DMS 273 treated with DMSO at 0.1 percent for 48 hours (cell line): ENCODE measurements around the gene GEMIN4.
"Not testable (repeated sequence)": the region's sequence is repeated elsewhere in the genome, so short reads cannot be mapped to it uniquely, and the experiment has no call there.

Experiments used
- DNase-seq: peaks from one replicate; lab custom pipeline; 2025; lab: John Stamatoyannopoulos, UW

The GEMIN4 gene

GRCh38 chr17:778096-778495 lies 26.0 kb upstream of the GEMIN4 start:
- DNase-seq: no peak

DNA sequence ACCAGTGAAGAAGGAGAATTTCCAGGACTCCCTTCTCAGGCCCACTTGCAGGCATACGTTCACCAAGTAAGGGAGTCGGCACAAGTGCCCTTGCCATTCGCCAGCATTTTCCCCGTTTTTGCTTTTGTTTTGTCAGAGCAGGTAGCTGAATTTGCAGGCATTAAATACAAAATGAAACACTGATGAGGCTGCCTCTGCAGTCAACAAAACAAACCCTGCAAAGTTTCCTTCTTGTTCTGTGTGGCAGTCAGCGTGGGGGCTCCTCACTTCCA lies 22.2 kb upstream of the GEMIN4 start:
- no peak for DNase-seq

DNA sequence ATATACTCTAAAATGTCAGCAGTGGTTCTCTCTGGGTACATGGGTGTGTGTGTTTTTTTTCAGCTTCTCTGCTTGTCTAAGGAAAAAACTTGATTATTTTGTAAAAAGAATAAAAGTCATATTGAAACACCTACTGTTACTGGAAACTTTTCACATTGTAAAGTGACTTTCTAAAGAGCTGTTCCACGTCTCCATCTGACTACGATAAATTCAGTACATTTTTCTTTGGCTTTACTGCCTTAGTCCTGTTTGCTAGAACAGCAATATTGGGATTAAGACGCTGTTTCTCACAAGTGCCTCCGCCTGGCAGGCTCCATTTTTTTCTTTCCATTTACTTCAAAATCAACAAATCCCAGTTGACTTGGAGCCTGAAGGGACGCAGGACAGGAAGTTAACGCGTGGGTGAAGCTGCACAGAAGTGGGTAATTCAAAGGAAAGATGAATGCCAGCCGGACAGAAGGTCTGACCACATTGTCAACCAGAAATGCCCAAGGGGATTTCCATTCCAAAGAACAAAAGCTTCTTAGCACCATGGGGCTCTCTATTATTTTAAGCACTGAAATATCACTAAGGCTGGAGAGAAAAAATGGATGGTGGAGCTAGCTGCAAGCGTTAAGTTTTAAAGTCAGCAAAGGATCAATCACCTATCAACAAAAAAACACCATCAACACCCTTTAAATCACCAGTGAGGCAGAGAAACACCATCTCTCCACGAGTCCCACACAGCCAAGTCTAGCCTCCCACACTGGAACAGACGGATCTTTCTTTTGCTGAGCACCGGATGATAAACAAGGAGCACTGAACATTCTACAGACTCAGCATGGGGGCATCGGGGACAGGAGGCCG lies 21.6 kb upstream of the GEMIN4 start:
- no peak for DNase-seq

GRCh38 chr17:773016-773415 lies 21.0 kb upstream of the GEMIN4 start:
- DNase-seq: no peak

DNA sequence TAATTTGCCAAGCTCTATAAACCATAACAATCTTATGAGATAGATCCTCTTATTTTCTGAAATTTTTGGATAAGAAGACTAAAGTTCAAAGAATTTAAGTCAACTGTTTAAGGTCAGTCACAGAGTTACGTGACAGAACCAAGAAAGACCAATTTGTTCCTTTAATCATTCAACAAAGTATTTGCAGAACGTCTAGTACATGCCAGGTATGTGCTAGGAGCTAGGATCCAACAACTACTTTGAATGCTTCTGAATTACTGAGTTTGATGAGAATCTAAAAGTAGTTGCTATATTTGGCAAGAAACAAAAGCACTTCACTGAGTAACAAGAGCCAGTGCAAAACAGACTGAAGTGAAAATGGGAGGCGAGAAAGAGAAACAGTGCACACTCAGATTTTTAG lies 15.0 kb upstream of the GEMIN4 start:
- DNase-seq: no peak

- DNase-seq: no peak
Observed at GRCh38 chr17:760371-760770, 8.3 kb upstream of the GEMIN4 start.

DNA sequence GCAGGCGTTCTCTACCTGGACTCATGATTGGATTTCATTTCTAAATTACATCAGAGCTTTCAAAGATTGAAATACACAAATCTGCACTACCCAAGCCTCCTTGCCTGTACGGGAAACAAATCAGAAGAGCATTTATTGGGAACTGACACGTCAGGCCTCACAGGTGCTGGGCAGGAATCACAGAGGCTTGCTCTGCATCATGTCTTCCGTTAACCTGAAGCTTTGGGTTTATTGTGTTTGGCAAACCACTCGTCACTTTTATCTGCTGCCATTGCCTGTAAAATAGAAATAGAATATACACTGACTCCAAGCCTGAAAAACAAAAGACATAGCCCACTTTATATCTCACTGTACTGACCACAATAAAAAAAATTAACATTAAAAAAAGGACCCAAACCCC lies 7.9 kb upstream of the GEMIN4 start:
- no peak for DNase-seq

DNA sequence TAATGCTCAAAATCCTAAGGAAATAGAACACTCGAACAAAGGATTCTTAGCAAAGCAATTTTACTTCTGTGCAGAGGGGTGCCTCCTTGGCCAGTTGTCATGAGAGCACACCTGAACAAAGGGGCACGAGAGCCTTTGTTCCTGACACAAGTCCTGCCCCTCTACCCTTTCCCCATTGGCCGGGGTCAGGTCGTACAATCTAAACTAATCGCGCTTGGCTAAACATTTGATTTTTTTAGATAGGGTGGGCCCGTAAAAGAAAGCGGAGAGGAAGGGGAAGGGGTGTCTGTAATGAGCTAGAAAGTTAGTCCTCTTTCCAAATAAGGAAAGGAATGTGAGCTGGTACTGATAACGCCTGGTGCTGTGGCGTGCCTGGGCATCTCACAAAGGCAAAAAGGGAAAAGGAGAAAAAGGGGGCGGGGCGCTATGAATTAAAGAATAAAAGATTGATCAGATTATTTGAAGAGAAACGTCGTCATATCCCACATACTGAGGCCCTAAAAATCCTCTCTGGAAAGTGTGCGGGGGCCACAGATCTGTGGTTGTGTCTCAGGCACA lies 4.0 kb upstream of the GEMIN4 start:
- DNase-seq: not testable (repeated sequence)

DNA sequence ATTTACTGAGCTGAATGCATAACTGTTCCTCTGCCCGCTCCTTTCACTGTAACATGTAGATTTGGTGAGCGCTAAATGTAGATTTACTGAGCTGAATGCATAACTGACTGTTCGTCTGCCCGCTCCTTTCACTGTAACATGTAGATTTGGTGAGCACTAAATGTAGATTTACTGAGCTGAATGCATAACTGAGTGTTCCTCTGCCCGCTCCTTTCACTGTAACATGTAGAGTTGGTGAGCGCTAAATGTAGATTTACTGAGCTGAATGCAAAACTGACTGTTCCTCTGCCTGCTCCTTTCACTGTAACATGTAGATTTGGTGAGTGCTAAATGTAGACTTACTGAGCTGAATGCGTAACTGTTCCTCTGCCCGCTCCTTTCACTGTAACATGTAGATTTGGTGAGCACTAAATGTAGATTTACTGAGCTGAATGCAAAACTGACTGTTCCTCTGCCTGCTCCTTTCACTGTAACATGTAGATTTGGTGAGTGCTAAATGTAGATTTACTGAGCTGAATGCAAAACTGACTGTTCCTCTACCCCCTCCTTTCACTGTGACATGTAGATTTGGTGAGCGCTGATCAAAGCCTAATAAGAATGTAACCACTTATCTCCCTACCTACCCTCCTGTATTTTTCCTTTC lies 3.4 kb upstream of the GEMIN4 start:
- not testable (repeated sequence) for DNase-seq

DNA sequence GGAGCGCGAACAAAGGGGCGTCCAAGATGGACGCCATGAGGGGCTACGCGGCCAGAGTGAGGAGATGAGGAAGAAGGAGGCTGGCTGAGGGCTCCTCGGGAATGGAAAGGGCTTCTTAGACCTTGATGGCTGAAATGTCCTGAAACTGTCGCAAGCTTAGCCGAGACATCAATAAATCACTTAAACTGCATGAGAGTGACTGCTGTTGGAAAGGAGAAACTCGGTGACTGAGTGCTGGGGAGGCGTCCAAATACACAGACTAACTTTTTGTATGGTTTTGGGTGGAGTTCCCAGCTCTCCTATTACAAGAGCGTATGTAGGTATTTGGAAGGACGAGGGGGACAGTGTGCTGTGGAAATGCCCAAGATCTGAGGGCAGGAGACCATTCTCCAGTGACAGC lies 1.4 kb upstream of the GEMIN4 start:
- no peak for DNase-seq

- DNase-seq: no peak
Observed at GRCh38 chr17:752620-753219, 656 bp upstream of the GEMIN4 start.

GRCh38 chr17:751269-752001 lies 629 bp downstream of the GEMIN4 start:
- DNase-seq: no peak

- no peak for DNase-seq
Observed at GRCh38 chr17:750431-751037, 1.5 kb downstream of the GEMIN4 start.

DNA sequence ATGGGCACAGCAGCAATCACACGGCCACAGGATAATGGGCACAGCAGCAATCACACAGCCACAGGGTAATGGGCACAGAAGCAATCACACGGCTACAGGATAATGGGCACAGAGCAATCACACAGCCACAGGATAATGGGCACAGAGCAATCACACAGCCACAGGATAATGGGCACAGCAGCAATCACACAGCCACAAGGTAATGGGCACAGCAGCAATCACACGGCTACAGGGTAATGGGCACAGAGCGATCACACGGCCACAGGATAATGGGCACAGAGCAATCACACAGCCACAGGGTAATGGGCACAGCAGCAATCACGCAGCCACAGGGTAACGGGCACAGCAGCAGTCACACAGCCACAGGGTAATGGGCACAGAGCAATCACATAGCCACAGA lies 2.7 kb downstream of the GEMIN4 start:
- DNase-seq: not testable (repeated sequence)

GRCh38 chr17:748604-749003 lies 3.5 kb downstream of the GEMIN4 start:
- DNase-seq: not testable (repeated sequence)

DNA sequence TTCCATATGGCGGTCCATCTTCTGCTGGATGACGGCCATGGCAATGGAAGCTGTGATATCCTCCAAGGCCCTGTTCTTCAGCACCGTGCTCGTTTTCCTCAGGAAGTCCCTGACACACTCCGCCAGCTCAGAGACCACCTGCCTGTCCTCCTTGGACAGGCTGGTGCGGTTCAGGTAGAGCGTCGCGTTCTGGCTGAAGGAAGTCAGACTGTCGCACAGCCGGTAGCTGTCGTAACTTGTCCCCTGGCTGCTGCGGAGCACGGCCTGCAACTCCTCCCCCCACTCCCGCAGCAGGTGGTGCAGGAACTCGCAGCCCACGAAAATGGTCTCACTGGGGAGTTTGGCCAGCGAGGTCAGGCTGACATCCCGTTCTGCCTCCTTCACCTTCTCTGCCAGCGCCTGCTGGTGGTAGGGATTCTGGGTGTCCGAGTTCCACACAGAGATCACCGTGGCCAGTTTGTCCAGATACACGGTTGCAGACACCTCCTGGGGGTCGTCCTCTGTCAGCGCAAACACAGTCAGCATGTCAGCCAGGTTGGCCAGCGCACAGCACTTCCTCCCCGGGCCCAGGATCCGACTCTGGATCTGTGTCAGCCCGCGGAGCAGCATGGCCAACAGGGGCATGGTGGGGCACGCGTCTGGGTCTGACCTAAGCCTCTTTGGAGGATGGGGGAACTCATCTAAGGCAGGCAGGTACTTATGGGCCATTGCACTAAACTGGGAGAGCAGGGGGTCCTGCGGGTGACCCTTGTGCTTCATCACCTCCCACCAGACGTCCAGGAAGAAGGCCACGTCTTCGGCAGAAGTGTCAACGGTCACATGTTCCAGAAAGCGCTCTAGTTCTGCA lies 5.1 kb downstream of the GEMIN4 start:
- DNase-seq: no peak

GRCh38 chr17:746181-746580 lies 5.9 kb downstream of the GEMIN4 start:
- no peak for DNase-seq

- no peak for DNase-seq
Observed at GRCh38 chr17:745406-745805, 6.7 kb downstream of the GEMIN4 start.

DNA sequence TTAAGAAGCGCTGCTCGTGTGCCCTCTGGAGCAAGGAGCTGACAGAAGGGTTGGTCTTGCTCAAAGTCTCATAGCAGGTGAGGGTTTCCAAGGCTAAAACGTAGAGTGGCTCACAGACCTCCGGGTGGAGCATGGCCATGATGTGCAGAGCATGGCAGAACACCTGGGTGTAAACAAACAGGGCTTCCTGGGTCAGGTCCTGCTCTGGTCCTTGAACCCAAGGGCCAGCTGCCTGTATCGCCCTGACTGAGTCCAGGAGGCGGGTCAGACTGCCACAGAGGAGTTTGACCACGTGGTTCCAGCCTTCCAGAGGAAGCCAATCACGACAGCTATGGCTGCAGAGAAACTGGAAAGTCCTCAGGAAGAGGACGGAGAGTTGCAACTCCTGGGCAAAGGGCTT lies 7.1 kb downstream of the GEMIN4 start:
- no peak for DNase-seq

DNA sequence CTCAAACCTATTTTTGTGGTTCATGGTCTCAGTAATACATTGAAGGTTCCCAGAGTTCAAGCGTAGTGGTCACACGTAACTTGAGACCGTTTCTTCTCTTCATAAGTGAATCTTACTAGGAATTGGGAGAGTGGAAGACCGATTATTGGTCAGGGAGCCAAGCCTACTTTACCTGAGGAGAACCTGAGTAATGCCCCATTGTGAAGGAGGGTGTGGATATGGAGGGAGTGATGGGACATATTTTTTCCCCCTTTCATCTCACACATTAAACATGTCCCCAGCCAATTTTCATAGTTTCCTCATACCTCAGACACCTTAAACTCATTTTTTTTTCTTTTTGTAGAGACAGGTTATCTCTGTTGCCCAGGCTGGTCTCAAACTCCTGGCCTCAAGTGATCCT lies 8.9 kb downstream of the GEMIN4 start:
- DNase-seq: no peak

DNA sequence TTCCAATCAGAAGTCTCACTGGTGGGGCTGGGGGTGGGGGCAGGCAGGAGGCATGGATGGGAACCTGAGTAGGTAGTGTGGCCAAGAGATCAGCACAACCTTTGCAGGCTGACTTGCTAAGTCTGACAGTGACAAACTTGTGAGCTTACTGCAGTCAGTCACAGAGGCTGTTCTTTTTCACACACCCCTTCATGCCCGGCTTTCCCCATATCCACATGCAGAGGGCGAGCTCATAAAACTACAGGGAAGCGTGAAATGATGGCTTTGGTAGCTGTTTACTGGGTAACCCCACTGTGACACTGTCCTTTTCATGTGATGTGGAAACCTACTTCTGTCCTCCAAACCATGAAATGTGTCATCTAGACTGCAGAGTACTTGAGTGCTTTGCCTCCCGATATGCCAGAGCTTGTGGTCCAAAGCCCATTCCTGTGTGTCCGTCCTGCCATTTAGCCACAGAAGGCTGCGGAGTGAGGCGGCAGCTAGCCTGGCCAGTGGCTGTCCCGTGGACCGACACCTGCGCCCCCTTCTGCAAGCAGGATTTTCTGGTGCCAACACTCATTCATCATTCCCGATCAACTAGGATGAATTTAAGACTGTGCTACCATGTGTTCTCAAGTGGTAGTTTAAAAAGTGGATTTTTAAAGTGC lies 9.8 kb downstream of the GEMIN4 start:
- DNase-seq: no peak
